ENCODE measurements around the gene APOA4.

- TF ChIP-seq CTCF (IDR thresholded peaks at IDR 0.05) (no peak), POLR2A (IDR thresholded peaks at IDR 0.05) (no peak)
Observed at GRCh38 chr11:116808262-116809175, 14.6 kb downstream of the APOA4 start.

Data from tibial nerve (tissue), 3 donors.